ENCODE data around the gene LSM3.

Gene LSM3

DNA sequence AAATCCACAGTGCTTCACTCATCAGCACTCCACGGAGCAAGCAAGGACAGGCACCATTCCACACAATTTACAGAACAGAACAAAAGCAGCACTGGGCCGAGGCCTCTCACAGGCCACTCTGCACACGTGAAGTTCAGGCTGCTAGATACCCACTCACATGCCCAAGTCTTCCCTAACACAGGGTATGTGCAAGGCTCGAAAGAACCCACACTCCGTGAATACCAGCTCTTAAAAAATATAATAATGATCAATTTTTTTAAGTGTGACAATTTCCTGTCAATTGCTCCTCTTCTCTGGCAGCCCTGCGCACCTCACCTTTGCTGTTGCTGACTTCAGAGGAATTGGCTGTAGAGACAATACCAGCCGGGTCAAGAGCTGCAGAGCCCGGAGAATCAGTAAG is 19.2 kb upstream of the LSM3 start:
- no peak overlapping the region for H3K4me2 ChIP-seq (ENCODE audit: low read depth, low read length)
- DNase-seq: no peak
- H3K9me2 ChIP-seq (replicated peaks; ENCODE audit: insufficient read depth, low read length): no peaks in the 10 kb centered on the region
- H3K4me1 ChIP-seq (ENCODE audit: low read length): no peaks in the 10 kb centered on the region
- H3K79me2 ChIP-seq (ENCODE audit: low read length): no peaks in the 10 kb centered on the region
- no peak overlapping the region for H3K27ac ChIP-seq (ENCODE audit: low read length)
- no peaks in the 10 kb centered on the region for H3F3A ChIP-seq (ENCODE audit: insufficient read depth, low read length)
- H3K9ac ChIP-seq (ENCODE audit: low read length): no peak overlapping the region
- H3K27me3 ChIP-seq (replicated peaks; ENCODE audit: insufficient read depth, low read length): no peaks in the 10 kb centered on the region
- H4K20me1 ChIP-seq (ENCODE audit: insufficient read depth, low read length): no peaks in the 10 kb centered on the region
- TF ChIP-seq EZH2phosphoT487 (IDR thresholded peaks at IDR 0.05; ENCODE audit: low read length) (no peak), EZH2 (optimal IDR thresholded peaks at IDR 0.05; ENCODE audit: low read depth, low read length) (no peak)
- TF ChIP-seq, protein P1, sequence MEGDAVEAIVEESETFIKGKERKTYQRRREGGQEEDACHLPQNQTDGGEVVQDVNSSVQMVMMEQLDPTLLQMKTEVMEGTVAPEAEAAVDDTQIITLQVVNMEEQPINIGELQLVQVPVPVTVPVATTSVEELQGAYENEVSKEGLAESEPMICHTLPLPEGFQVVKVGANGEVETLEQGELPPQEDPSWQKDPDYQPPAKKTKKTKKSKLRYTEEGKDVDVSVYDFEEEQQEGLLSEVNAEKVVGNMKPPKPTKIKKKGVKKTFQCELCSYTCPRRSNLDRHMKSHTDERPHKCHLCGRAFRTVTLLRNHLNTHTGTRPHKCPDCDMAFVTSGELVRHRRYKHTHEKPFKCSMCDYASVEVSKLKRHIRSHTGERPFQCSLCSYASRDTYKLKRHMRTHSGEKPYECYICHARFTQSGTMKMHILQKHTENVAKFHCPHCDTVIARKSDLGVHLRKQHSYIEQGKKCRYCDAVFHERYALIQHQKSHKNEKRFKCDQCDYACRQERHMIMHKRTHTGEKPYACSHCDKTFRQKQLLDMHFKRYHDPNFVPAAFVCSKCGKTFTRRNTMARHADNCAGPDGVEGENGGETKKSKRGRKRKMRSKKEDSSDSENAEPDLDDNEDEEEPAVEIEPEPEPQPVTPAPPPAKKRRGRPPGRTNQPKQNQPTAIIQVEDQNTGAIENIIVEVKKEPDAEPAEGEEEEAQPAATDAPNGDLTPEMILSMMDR (IDR thresholded peaks at IDR 0.05; ENCODE audit: low read length): no peak
- H3K36me3 ChIP-seq (replicated peaks; ENCODE audit: insufficient read depth, low read length): peaks cover 10% of the 10 kb centered on the region; the same call in 1 of the 2 replicates
- H2AFZ ChIP-seq (ENCODE audit: low read length): no peak overlapping the region
- H3K9me3 ChIP-seq (replicated peaks; ENCODE audit: insufficient read depth, low read length): no peaks in the 10 kb centered on the region
- H3K4me3 ChIP-seq (ENCODE audit: low read length): no peak overlapping the region

DNA sequence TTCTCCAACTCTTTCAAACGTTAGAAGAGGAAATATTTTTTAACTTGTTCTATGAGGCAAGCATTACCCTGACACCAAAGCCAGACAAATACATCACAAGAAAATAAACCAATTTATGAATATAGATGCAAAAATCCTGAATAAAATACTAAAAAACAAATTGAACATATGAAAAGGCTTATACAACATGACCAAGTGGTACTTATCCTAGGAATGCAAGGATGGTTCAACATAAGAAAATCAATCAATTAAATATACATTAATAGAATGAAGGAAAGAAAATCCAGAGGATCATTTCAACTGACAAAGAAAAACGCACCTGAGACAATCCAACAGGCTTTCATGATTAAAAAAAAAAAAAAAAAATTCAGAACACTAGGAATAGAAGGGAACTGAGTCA is 17.3 kb upstream of the LSM3 start:
- Histone ChIP-seq H3K9ac (ENCODE audit: low read length) (no peak overlapping the region), H2AFZ (ENCODE audit: low read length) (no peak overlapping the region), H3F3A (ENCODE audit: insufficient read depth, low read length) (no peaks in the 10 kb centered on the region), H3K4me3 (ENCODE audit: low read length) (no peak overlapping the region), H3K9me2 (replicated peaks; ENCODE audit: insufficient read depth, low read length) (no peaks in the 10 kb centered on the region), H3K27ac (ENCODE audit: low read length) (no peak overlapping the region), H3K27me3 (replicated peaks; ENCODE audit: insufficient read depth, low read length) (no peaks in the 10 kb centered on the region), H4K20me1 (ENCODE audit: insufficient read depth, low read length) (no peaks in the 10 kb centered on the region), H3K4me2 (ENCODE audit: low read depth, low read length) (no peak overlapping the region), H3K9me3 (replicated peaks; ENCODE audit: insufficient read depth, low read length) (no peaks in the 10 kb centered on the region), H3K79me2 (ENCODE audit: low read length) (no peaks in the 10 kb centered on the region), H3K4me1 (ENCODE audit: low read length) (no peaks in the 10 kb centered on the region), H3K36me3 (replicated peaks; ENCODE audit: insufficient read depth, low read length) (peaks cover 10% of the 10 kb centered on the region; the same call in 1 of the 2 replicates)
- TF ChIP-seq EZH2phosphoT487 (IDR thresholded peaks at IDR 0.05; ENCODE audit: low read length) (no peak), EZH2 (optimal IDR thresholded peaks at IDR 0.05; ENCODE audit: low read depth, low read length) (no peak)
- TF ChIP-seq, protein P1 (IDR thresholded peaks at IDR 0.05; ENCODE audit: low read length): no peak
- no peak for DNase-seq

DNA sequence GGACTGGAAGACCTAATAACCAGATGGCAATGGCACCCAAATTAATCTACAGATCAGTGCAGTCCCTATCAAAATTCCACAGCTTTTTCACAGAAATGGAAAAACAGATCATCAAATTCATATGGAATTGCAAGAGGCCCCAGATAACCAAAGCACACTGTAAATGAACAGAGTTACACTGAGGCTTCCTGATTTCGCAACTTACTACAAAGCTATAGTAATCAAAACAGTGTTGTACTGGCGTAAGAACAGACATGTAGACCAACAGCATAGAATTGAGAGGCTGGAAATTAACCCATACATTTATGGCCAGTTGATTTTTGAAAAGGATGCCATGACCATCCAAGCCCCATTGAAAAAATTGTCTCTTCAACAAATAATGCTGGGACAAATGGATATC is 16.4 kb upstream of the LSM3 start:
- no peak for DNase-seq
- no peaks in the 10 kb centered on the region for H3K9me2 ChIP-seq (replicated peaks; ENCODE audit: insufficient read depth, low read length)
- no peak overlapping the region for H3K4me3 ChIP-seq (ENCODE audit: low read length)

More for the DNA sequence above, 16.4 kb upstream of the LSM3 start:
- Histone ChIP-seq H3K4me2 (ENCODE audit: low read depth, low read length) (no peak overlapping the region), H3K36me3 (replicated peaks; ENCODE audit: insufficient read depth, low read length) (peaks cover 10% of the 10 kb centered on the region; the same call in 1 of the 2 replicates), H3K4me1 (ENCODE audit: low read length) (no peaks in the 10 kb centered on the region), H3K9ac (ENCODE audit: low read length) (no peak overlapping the region), H3F3A (ENCODE audit: insufficient read depth, low read length) (no peaks in the 10 kb centered on the region), H4K20me1 (ENCODE audit: insufficient read depth, low read length) (no peaks in the 10 kb centered on the region), H3K27me3 (replicated peaks; ENCODE audit: insufficient read depth, low read length) (no peaks in the 10 kb centered on the region), H3K27ac (ENCODE audit: low read length) (no peak overlapping the region), H2AFZ (ENCODE audit: low read length) (no peak overlapping the region), H3K9me3 (replicated peaks; ENCODE audit: insufficient read depth, low read length) (no peaks in the 10 kb centered on the region), H3K79me2 (ENCODE audit: low read length) (no peaks in the 10 kb centered on the region)
- no peak for TF ChIP-seq EZH2phosphoT487 (IDR thresholded peaks at IDR 0.05; ENCODE audit: low read length)
- TF ChIP-seq, protein P1 (IDR thresholded peaks at IDR 0.05; ENCODE audit: low read length): no peak
- no peak for TF ChIP-seq EZH2 (optimal IDR thresholded peaks at IDR 0.05; ENCODE audit: low read depth, low read length)
